HG02938 (cell line): ENCODE results near the gene CRELD1.

ENCODE experiments used
- ATAC-seq: cut with Tn5 transposase; IDR thresholded peaks from one replicate; pipeline ENCODE4 v1.9.1; 2021; ENCODE audit warnings: mild to moderate bottlenecking, moderate library complexity; ENCODE audit not compliant: unreplicated experiment

Gene CRELD1

GRCh38 chr3:9951962-9952805 is 18.6 kb downstream of the CRELD1 start, which contains the start of gene PRRT3:
PRRT3 (minus strand) TSS chr3:9952408; CDS start chr3:9950115, 2,293 bp downstream.
- peak; percentile 62 for ATAC-seq

GRCh38 chr3:9955067-9955502 is 21.5 kb downstream of the CRELD1 start:
- no peak for ATAC-seq

- ATAC-seq, result no peak
These were observed 22.1 kb downstream of the CRELD1 start for GRCh38 chr3:9955611-9956352.

- ATAC-seq, result no peak
These were observed 23.6 kb downstream of the CRELD1 start for GRCh38 chr3:9957214-9957613.

GRCh38 chr3:9965200-9965875 is 31.7 kb downstream of the CRELD1 start:
- ATAC-seq, result no peak

- ATAC-seq, result no peak
These were observed 33.2 kb downstream of the CRELD1 start for GRCh38 chr3:9966841-9967240.

GRCh38 chr3:9969632-9970019 is 36.0 kb downstream of the CRELD1 start:
- no peak for ATAC-seq

GRCh38 chr3:9970020-9970652 is 36.5 kb downstream of the CRELD1 start:
- no peak for ATAC-seq

GRCh38 chr3:9976721-9977709 is 43.4 kb downstream of the CRELD1 start:
- ATAC-seq, result no peak

GRCh38 chr3:9978710-9979305 is 45.2 kb downstream of the CRELD1 start:
- no peak for ATAC-seq

GRCh38 chr3:9980251-9980650 is 46.6 kb downstream of the CRELD1 start:
- ATAC-seq, result no peak

GRCh38 chr3:9986230-9986725 is 52.6 kb downstream of the CRELD1 start:
- peak; percentile 34 for ATAC-seq

GRCh38 chr3:9994086-9994844 is 60.6 kb downstream of the CRELD1 start:
- ATAC-seq, result no peak
